Aorta (tissue), 5 donors: ENCODE data around the gene HSD17B12. TPM values are rescaled to one million over a fixed set of nuclear protein-coding genes. Genes with fewer than 3 reads are reported as not detected.

Experiments used
- ATAC-seq: fragments of 200-7000 bp; cut with Tn5 transposase; one replicate; pipeline ENCODE4 v1.9.1; 2022; ENCODE audit warnings: moderate library complexity; ENCODE audit not compliant: low FRiP score
- DNase-seq, 2 donors: peaks; one replicate each; pipeline ENCODE4 v3.0.0-alpha.2; 2020
- H3K27ac ChIP-seq, 2 donors: one replicate each; pipeline ENCODE4 v1.5.1; 2013; ENCODE audit warnings: low read length in 2 of 2, mild to moderate bottlenecking in 2 of 2, moderate library complexity in 2 of 2, control low read depth in 1 of 2, inconsistent platforms in 1 of 2, low read depth in 1 of 2
- H3K27me3 ChIP-seq, 2 donors: one replicate each; pipeline ENCODE4 v1.6.1; 2013; ENCODE audit warnings: control low read depth in 1 of 2, low read length in 1 of 2, mild to moderate bottlenecking in 1 of 2, moderate library complexity in 1 of 2; ENCODE audit not compliant: insufficient read depth in 2 of 2, control insufficient read depth in 1 of 2
- H3K36me3 ChIP-seq, 2 donors: one replicate each; pipeline ENCODE4 v1.6.1; 2013; ENCODE audit warnings: control low read depth in 1 of 2, low read length in 1 of 2, mild to moderate bottlenecking in 1 of 2; ENCODE audit not compliant: insufficient read depth in 2 of 2, control insufficient read depth in 1 of 2
- H3K4me1 ChIP-seq, 2 donors: one replicate each; pipeline ENCODE4 v1.6.1; 2013; ENCODE audit warnings: low read length in 2 of 2, control low read depth in 1 of 2, mild to moderate bottlenecking in 1 of 2, moderate library complexity in 1 of 2; ENCODE audit not compliant: insufficient read depth in 2 of 2, control insufficient read depth in 1 of 2
- H3K4me3 ChIP-seq, 2 donors: one replicate each; pipeline ENCODE4 v1.5.1; 2013; ENCODE audit warnings: low read length in 2 of 2, control low read depth in 1 of 2, mild to moderate bottlenecking in 1 of 2
- H3K9me3 ChIP-seq: one replicate; pipeline ENCODE4 v1.6.1; 2013; ENCODE audit warnings: mild to moderate bottlenecking, low read length; ENCODE audit not compliant: control insufficient read depth
- WGBS, 2 donors: extraction: QIAGEN DNeasy Blood & Tissue Kit; methylation state at CpG; one replicate each; pipeline ENCODE4 v1.1.7; 2013; 5-methylcytosine and 5-hydroxymethylcytosine counted together
- intact Hi-C, 2 donors: fragments of 100-400 bp; cut with DNase I; formaldehyde crosslinking; loops; one replicate each; pipeline versions ENCODE4 v1.14.2 to v1.15.0; 2022
- polyA plus RNA-seq, 2 donors: library from polyadenylated mRNA; stranded (reverse); fragments of 200-250 nt; gene quantifications; one replicate each; pipeline ENCODE4 v1.2.3, GENCODE V29; 2013
- total RNA-seq, 2 donors: library from RNA; stranded (reverse); fragmentation: NEBNext Ultra II Directional; extraction: Animal tissue kit (Norgen Biotek cat#: 25700); gene quantifications; one replicate each; pipeline ENCODE4 v1.2.1, GENCODE V29; 2021
- donor health status: healthy with polysubstance abuse.
- donor health status: Bipolar disorder and iron deficiency.
- donor health status: DM: no; HTN: no; CAD: no.
- donor health status: DM: no; HTN: no; CAD: no.
- donor health status: DM: yes; HTN: yes; CAD: no.

HSD17B12 gene
- total and polyA plus RNA-seq, 4 donors: 62.2 to 108 (median 87.3) TPM

- H3K9me3 ChIP-seq: peaks cover 1% of the 10 kb centered on the region
- no peaks in the 10 kb centered on the region for H3K36me3 ChIP-seq
- no peak overlapping the region for H3K4me3 ChIP-seq
- ATAC-seq: no peak
- DNase-seq: no peak
- intact Hi-C loops: no loop called here
- no peak overlapping the region for H3K27ac ChIP-seq
- H3K27me3 ChIP-seq: no peaks in the 10 kb centered on the region
- WGBS, 2 donors: 93 to 94% methylated on average over 1 of the region's 1 CpG
- peaks cover 2 to 4% of the 10 kb centered on the region in 2 donors for H3K4me1 ChIP-seq
Observed at GRCh38 chr11:43787824-43788223, 107.3 kb downstream of the HSD17B12 start.

DNA sequence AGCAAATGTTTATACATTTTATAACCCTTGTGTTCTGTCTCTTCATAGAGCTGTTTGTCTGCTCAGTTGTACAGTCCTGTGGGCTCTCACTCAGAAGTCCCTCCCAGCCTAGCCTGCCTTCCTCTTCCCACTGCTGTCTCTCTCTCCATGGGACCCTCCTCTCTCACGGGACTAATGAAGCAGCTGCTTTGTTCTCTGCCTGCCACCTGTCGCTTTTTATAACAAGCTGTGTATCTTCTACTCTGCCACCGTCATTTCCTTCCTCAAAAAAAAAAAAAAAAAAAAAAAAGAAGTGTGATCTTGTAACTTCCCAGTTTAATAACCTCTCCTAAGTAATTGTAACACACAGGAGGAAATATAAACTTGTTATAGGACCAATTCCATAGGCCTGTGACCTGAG, 107.9 kb downstream of the HSD17B12 start:
- peak overlapping the region in 1 of 2 donors; percentile 36 for H3K27ac ChIP-seq

GRCh38 chr11:43789700-43790443, 109.3 kb downstream of the HSD17B12 start:
- DNase-seq (no peak), ATAC-seq (no peak)
- intact Hi-C loops: no loop called here
- H3K27ac ChIP-seq: no peak overlapping the region
- 73 to 77% methylated on average over 5 of the region's 5 CpGs for whole genome bisulfite sequencing, 2 donors
- H3K27me3 ChIP-seq: no peaks in the 10 kb centered on the region
- no peak overlapping the region for H3K4me3 ChIP-seq
- no peaks in the 10 kb centered on the region for H3K9me3 ChIP-seq
- no peaks in the 10 kb centered on the region for H3K36me3 ChIP-seq
- peaks cover 2 to 4% of the 10 kb centered on the region in 2 donors for H3K4me1 ChIP-seq

More for the DNA sequence above, 107.9 kb downstream of the HSD17B12 start:
- no peaks in the 10 kb centered on the region for H3K27me3 ChIP-seq
- H3K9me3 ChIP-seq: peaks cover under 1% of the 10 kb centered on the region
- H3K4me3 ChIP-seq: no peak overlapping the region
- intact Hi-C loops: no loop called here
- ATAC-seq: no peak
- H3K4me1 ChIP-seq: peaks cover 2 to 4% of the 10 kb centered on the region in 2 donors
- peak in 1 of 2 donors; percentile 51 for DNase-seq
- WGBS, 2 donors: 81 to 82% methylated on average over 3 of the region's 3 CpGs
- H3K36me3 ChIP-seq: no peaks in the 10 kb centered on the region

- no peak overlapping the region for H3K27ac ChIP-seq
- H3K9me3 ChIP-seq: no peaks in the 10 kb centered on the region
- intact Hi-C loops: no loop called here
- H3K27me3 ChIP-seq: no peaks in the 10 kb centered on the region
- 81 to 82% methylated on average over 4 of the region's 4 CpGs for WGBS, 2 donors
- no peak for DNase-seq
- peaks cover 2 to 4% of the 10 kb centered on the region in 2 donors for H3K4me1 ChIP-seq
- H3K4me3 ChIP-seq: no peak overlapping the region
- H3K36me3 ChIP-seq: peaks cover 0 to 2% of the 10 kb centered on the region in 2 donors
- no peak for ATAC-seq
Observed at GRCh38 chr11:43790444-43790794, 109.9 kb downstream of the HSD17B12 start.

DNA sequence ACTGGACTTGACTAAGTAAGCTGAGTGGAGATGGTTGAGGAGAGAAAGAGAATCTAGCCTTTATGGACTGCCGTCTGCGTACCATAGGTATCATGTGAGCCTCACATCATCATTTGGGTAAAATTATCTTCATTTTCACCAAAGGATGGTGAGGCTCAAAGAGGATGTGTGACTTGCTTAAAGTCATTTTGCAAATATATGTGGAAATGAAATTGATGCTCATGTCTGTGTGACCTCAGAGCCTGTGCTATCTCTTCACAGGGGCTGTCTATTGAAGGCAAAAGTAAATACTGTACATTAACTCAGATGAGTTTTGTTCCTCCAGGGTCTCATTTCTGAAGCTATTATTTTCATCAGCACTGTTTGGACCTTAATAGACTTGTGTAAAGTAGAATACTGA, 116.8 kb downstream of the HSD17B12 start:
- no peak for DNase-seq
- WGBS, 2 donors: 94 to 100% methylated on average over 2 of the region's 2 CpGs
- Histone ChIP-seq H3K4me1 (no peaks in the 10 kb centered on the region), H3K36me3 (peaks cover 0 to 3% of the 10 kb centered on the region in 2 donors), H3K9me3 (no peaks in the 10 kb centered on the region), H3K4me3 (no peak overlapping the region), H3K27me3 (no peaks in the 10 kb centered on the region), H3K27ac (no peak overlapping the region)
- intact Hi-C loops: no loop called here
- no peak for ATAC-seq

DNA sequence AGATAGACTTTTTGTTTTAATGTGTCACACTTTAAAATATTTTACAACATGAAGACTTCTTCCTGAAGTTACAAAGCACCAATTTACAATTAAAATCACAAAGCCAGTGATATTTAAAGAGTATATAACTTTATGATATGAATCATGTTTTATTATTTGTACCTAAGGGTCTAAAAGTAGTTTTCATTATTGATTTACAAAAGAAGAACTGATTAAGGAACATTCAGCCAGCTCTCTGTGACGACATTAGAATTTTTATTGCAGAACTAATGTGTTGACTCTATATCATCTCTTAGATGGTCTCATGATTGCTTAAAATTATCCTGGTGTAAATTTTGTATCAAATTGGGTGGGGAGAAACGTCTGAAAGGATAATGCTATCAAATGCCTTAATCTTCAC, 117.3 kb downstream of the HSD17B12 start:
- Histone ChIP-seq H3K36me3 (peaks cover 0 to 3% of the 10 kb centered on the region in 2 donors), H3K4me1 (no peaks in the 10 kb centered on the region), H3K9me3 (no peaks in the 10 kb centered on the region), H3K27ac (no peak overlapping the region), H3K27me3 (no peaks in the 10 kb centered on the region), H3K4me3 (no peak overlapping the region)
- 85 to 90% methylated on average over 2 of the region's 2 CpGs for WGBS, 2 donors
- ATAC-seq: no peak
- DNase-seq: no peak
- intact Hi-C loops: no loop called here

GRCh38 chr11:43802509-43802908, 122.0 kb downstream of the HSD17B12 start:
- intact Hi-C loops: no loop called here
- H3K4me3 ChIP-seq: no peak overlapping the region
- no peak for ATAC-seq

DNA sequence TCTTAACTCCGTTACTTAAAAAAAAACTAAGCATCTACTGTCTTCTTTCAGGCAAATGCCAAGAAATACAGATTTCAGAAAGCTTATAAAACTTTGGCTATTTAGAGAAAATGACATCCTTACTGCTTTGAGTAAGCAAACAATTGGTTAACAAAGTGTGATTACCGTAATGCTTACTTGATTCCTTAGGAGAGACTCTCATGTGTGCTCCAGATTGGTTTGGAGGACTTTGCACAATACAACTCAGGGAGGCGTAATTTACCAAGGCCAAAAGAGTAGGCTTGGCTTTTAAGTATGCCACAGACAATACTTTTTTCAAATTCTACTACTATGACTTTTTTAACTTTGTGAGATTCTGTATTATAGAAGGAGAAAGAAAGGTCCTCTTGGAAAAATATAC, 123.2 kb downstream of the HSD17B12 start:
- Histone ChIP-seq H3K27ac (no peak overlapping the region), H3K27me3 (no peaks in the 10 kb centered on the region), H3K9me3 (no peaks in the 10 kb centered on the region), H3K4me3 (no peak overlapping the region), H3K4me1 (no peaks in the 10 kb centered on the region), H3K36me3 (no peaks in the 10 kb centered on the region)
- WGBS, 2 donors: 61 to 63% methylated on average over 3 of the region's 3 CpGs
- DNase-seq: no peak
- ATAC-seq: no peak
- intact Hi-C loops: no loop called here

More at GRCh38 chr11:43802509-43802908, 122.0 kb downstream of the HSD17B12 start:
- no peaks in the 10 kb centered on the region for H3K36me3 ChIP-seq
- no peaks in the 10 kb centered on the region for H3K9me3 ChIP-seq
- H3K27ac ChIP-seq: no peak overlapping the region
- no peak for DNase-seq
- H3K27me3 ChIP-seq: no peaks in the 10 kb centered on the region
- no peaks in the 10 kb centered on the region for H3K4me1 ChIP-seq

DNA sequence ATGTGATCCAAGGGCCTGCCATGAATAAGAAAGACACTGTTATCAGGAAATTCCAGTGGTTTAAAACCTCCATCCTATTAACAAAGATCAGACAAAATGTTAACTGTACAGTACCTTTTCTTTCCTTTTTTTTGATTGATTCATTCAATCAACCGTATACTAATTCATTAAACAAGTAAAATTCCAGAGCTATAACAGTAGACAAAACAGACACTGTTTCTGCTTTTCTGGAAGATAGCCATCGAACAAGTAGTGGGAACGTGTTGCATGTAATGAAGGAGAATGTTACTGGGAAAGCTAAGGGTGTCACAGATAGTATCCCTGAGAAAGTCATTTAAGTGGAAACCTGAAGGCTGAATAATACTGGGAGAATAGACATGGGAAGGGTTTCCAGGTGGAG, 126.4 kb downstream of the HSD17B12 start:
- no peak for ATAC-seq

More for the DNA sequence above, 126.4 kb downstream of the HSD17B12 start:
- Histone ChIP-seq H3K4me1 (no peaks in the 10 kb centered on the region), H3K4me3 (no peak overlapping the region), H3K27ac (no peak overlapping the region), H3K27me3 (no peaks in the 10 kb centered on the region), H3K36me3 (no peaks in the 10 kb centered on the region), H3K9me3 (no peaks in the 10 kb centered on the region)
- no peak for DNase-seq
- intact Hi-C loops: no loop called here
- 89% methylated on average over 3 of the region's 3 CpGs for WGBS, 2 donors
